HepG2 (cell line): Measurements from ENCODE around the gene TBX6. TPM values are rescaled to one million over a fixed set of nuclear protein-coding genes. Genes with fewer than 3 reads are reported as not detected.
A peak's percentile ranks its signal among the peaks of the same experiment; 100 is the strongest.

Experiments
- HOXA9 ChIP-seq: sonication (generic); formaldehyde crosslinking; IDR thresholded peaks from 2 replicates; pipeline ENCODE4 v1.8.1; 2022; ENCODE audit warnings: missing genetic modification reagents, mild to moderate bottlenecking, moderate library complexity, borderline replicate concordance
- KAT8 ChIP-seq: IDR thresholded peaks from 2 replicates; pipeline ENCODE4 v1.6.1; 2016; ENCODE audit warnings: missing genetic modification reagents, missing compliant biosample characterization
- NAIF1 ChIP-seq: sonication (generic); formaldehyde crosslinking; IDR thresholded peaks from 2 replicates; pipeline ENCODE4 v1.5.0; 2020; ENCODE audit warnings: mild to moderate bottlenecking, missing genetic modification reagents, borderline replicate concordance
- NRL ChIP-seq: sonication (generic); formaldehyde crosslinking; IDR thresholded peaks from 2 replicates; pipeline ENCODE4 v1.5.0; 2020; ENCODE audit warnings: missing genetic modification reagents, mild to moderate bottlenecking, moderate library complexity, borderline replicate concordance
- RAD21 ChIP-seq: fragments of 450-650 bp; formaldehyde crosslinking; IDR thresholded peaks from 2 replicates; pipeline ENCODE4 v1.5.0; 2020; ENCODE audit warnings: mild to moderate bottlenecking
- REPIN1 ChIP-seq: sonication (generic); formaldehyde crosslinking; IDR thresholded peaks from 2 replicates; pipeline ENCODE4 v1.8.0; 2022; ENCODE audit warnings: missing genetic modification reagents, low read depth, mild to moderate bottlenecking, borderline replicate concordance
- RERE ChIP-seq: IDR thresholded peaks from 2 replicates; pipeline ENCODE4 v1.6.1; 2016; ENCODE audit warnings: low read depth, missing genetic modification reagents, missing compliant biosample characterization
- XRCC5 ChIP-seq: fragments of 200-400 bp; formaldehyde crosslinking; optimal IDR thresholded peaks from 2 replicates; pipeline ENCODE3; 2017; ENCODE audit warnings: mild to moderate bottlenecking, low read length
- ZNF12 ChIP-seq: sonication (generic); formaldehyde crosslinking; IDR thresholded peaks from 2 replicates; pipeline ENCODE4 v1.5.0; 2020; ENCODE audit warnings: missing genetic modification reagents
- ZNF138 ChIP-seq: sonication (generic); formaldehyde crosslinking; IDR thresholded peaks from 2 replicates; pipeline ENCODE4 v1.5.0; 2020; ENCODE audit warnings: mild to moderate bottlenecking, low read depth, missing genetic modification reagents
- ZNF17 ChIP-seq: sonication (generic); formaldehyde crosslinking; IDR thresholded peaks from 2 replicates; pipeline ENCODE4 v1.5.0; 2020; ENCODE audit warnings: mild to moderate bottlenecking, missing genetic modification reagents
- ZNF275 ChIP-seq: sonication (generic); formaldehyde crosslinking; IDR thresholded peaks from 2 replicates; pipeline ENCODE4 v1.8.0; 2022; ENCODE audit warnings: missing genetic modification reagents, mild to moderate bottlenecking, inconsistent platforms, borderline replicate concordance
- ZNF281 ChIP-seq: sonication (generic); formaldehyde crosslinking; IDR thresholded peaks from 2 replicates; pipeline ENCODE4 v1.4.0; 2020; ENCODE audit warnings: missing genetic modification reagents, borderline replicate concordance
- ZNF432 ChIP-seq: sonication (generic); formaldehyde crosslinking; IDR thresholded peaks from 2 replicates; pipeline ENCODE4 v1.5.0; 2020; ENCODE audit warnings: missing genetic modification reagents, mild to moderate bottlenecking, borderline replicate concordance
- ZNF446 ChIP-seq: sonication (generic); formaldehyde crosslinking; IDR thresholded peaks from 2 replicates; pipeline ENCODE4 v1.5.0; 2020; ENCODE audit warnings: mild to moderate bottlenecking, missing genetic modification reagents
- ZNF552 ChIP-seq: sonication (generic); formaldehyde crosslinking; IDR thresholded peaks from 2 replicates; pipeline ENCODE4 v1.9.0; 2022; ENCODE audit warnings: missing genetic modification reagents, mild to moderate bottlenecking, borderline replicate concordance
- ZSCAN21 ChIP-seq: sonication (generic); formaldehyde crosslinking; IDR thresholded peaks from 2 replicates; pipeline ENCODE4 v1.8.0; 2022; ENCODE audit warnings: mild to moderate bottlenecking, missing genetic modification reagents, moderate library complexity, borderline replicate concordance
- polyA plus RNA-seq, 8 experiments: library from polyadenylated mRNA; depleted of rRNA in 3 of 8; stranded (reverse) in 7 of 8; unstranded in 1 of 8; fragments of >200 nt; fragmentation: Illumina TruSeq in 4 of 8; extraction: Trizol in 4 of 8; gene quantifications; 2 replicates each; pipeline versions ENCODE4 v1.2.1 to v1.2.3, GENCODE V29; 2011 to 2016; ENCODE audit warnings: low read depth in 4 of 8, missing spikeins in 1 of 8, mixed read lengths in 1 of 8; ENCODE audit not compliant: insufficient read depth in 1 of 8
- total RNA-seq, 5 experiments: library from RNA; depleted of rRNA; stranded (reverse); fragments of >200 nt; fragmentation: Illumina TruSeq; extraction: Trizol; gene quantifications; 2 replicates each; pipeline ENCODE4 v1.2.3, GENCODE V29; 2016; ENCODE audit warnings: low read depth in 1 of 5
- TF ChIP-seq, protein P1 (sequence below): sonication (generic); formaldehyde crosslinking; IDR thresholded peaks from 2 replicates; pipeline ENCODE4 v1.8.0; 2022; ENCODE audit warnings: missing genetic modification reagents, low read depth, mild to moderate bottlenecking, borderline replicate concordance

Gene TBX6
- total and polyA plus RNA-seq, 2 of the 13 experiments (the other 11 are each of a cell fraction or from before 2014, with no cell fraction given), result 0.24 to 0.42 TPM

DNA sequence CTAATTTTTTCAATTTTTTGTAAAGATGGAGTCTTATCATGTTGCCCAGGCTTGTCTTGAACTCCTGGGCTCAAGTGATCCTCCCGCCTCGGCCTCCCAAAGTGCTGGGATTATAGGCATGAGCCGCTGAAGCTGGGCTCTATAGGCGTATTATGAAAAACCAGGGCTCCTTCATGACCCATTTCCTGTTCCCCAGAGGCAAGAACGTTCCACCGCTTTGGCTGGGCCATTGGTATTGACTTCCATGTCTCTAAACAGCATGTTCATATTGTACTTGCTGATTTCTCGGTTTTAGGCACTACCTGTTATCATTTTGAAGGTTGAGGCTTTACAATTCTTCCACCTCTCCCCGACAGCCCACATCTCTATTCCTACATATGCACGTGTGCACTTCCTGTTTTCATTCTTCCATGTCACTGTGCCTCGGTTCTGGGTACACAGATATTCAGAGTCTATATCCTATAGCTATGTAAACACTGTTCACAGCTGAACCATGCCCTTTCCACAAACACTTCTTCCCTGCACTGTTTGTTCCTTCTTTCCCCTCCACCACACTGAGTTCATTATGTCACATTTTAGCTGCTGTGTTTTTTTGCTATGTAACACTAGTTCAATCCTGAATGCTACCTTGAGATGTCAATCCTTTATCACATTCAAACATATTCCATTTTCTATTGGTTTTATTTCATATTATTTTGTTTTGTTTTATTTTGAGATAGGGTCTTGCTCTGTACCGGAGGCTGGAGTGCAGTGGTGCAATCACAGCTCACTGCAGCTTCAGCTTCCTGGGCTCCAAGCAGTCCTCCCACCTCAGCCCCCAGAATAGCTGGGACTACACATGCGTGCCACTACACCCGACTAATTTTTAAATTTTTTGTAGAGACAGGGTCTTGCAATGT, 48.1 kb upstream of the TBX6 start (continued):
- TF ChIP-seq ZNF281 (CRISPR knock-in tag) (peak; percentile 93), ZNF17 (CRISPR knock-in tag) (no peak), ZSCAN21 (0 out of 2 replicates have a peak, but pooled peaks have one; percentile 58), ZNF138 (CRISPR knock-in tag) (no peak), XRCC5 (no peak), NRL (CRISPR knock-in tag) (no peak; the same call in 1 of the 2 replicates), ZNF432 (no peak), RAD21 (CRISPR knock-in tag) (0 out of 2 replicates have a peak, but pooled peaks have one; percentile 25), ZNF552 (CRISPR knock-in tag) (no peak), REPIN1 (CRISPR knock-in tag) (peak; percentile 25; the same call in 1 of the 2 replicates), ZNF12 (CRISPR knock-in tag) (no peak; the same call in 1 of the 2 replicates), NAIF1 (no peak), KAT8 (CRISPR knock-in tag) (peak; percentile 93), HOXA9 (CRISPR knock-in tag) (no peak; the same call in 1 of the 2 replicates), RERE (CRISPR knock-in tag) (peak; percentile 85), ZNF275 (no peak), ZNF446 (no peak)
- TF ChIP-seq, protein P1, sequence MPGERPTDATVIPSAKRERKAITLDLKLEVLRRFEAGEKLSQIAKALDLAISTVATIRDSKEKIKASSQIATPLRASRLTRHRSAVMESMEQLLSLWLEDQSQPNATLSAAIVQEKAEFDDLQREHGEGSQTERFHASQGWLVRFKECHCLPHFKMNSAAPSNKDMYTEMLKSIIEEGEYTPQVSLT (CRISPR knock-in tag), result no peak
